ENCODE measurements around the gene CPZ. TPM values are rescaled to one million over a fixed set of nuclear protein-coding genes. Genes with fewer than 3 reads are reported as not detected.
"Not testable (repeated sequence)": the region's sequence is repeated elsewhere in the genome, so short reads cannot be mapped to it uniquely, and the experiment has no call there.

Gene CPZ
- total RNA-seq, 1 experiment from 2014 or later = not detected

GRCh38 chr4:8618961-8619720 lies 26.6 kb downstream of the CPZ start:
- in situ Hi-C loops (cut with HindIII; ENCODE audit: low sequenced_read_pairs) = no loop called here

GRCh38 chr4:8621135-8621534 lies 28.6 kb downstream of the CPZ start:
- in situ Hi-C loops (cut with HindIII; ENCODE audit: low sequenced_read_pairs); DNase-seq (ENCODE audit: low spot score): not testable (repeated sequence)

More at GRCh38 chr4:8618961-8619720, 26.6 kb downstream of the CPZ start:
- no peak for DNase-seq (ENCODE audit: low spot score)

GRCh38 chr4:8624601-8625272 lies 32.2 kb downstream of the CPZ start:
- in situ Hi-C loops (cut with HindIII; ENCODE audit: low sequenced_read_pairs); DNase-seq (ENCODE audit: low spot score): not testable (repeated sequence)

GRCh38 chr4:8630240-8630905 lies 37.8 kb downstream of the CPZ start:
- in situ Hi-C loops (cut with HindIII; ENCODE audit: low sequenced_read_pairs); DNase-seq (ENCODE audit: low spot score): not testable (repeated sequence)

- DNase-seq (ENCODE audit: low spot score); in situ Hi-C loops (cut with HindIII; ENCODE audit: low sequenced_read_pairs): not testable (repeated sequence)
Measured at GRCh38 chr4:8631896-8632295, 39.3 kb downstream of the CPZ start.

- in situ Hi-C loops (cut with HindIII; ENCODE audit: low sequenced_read_pairs); DNase-seq (ENCODE audit: low spot score): not testable (repeated sequence)
Measured at GRCh38 chr4:8634773-8635172, 42.2 kb downstream of the CPZ start.

- in situ Hi-C loops (cut with HindIII; ENCODE audit: low sequenced_read_pairs) = not testable (repeated sequence)
Measured at GRCh38 chr4:8635897-8636554, 43.5 kb downstream of the CPZ start.

GRCh38 chr4:8637456-8637984 lies 45.0 kb downstream of the CPZ start:
- no peak for DNase-seq (ENCODE audit: low spot score)
- in situ Hi-C loops (cut with HindIII; ENCODE audit: low sequenced_read_pairs) = no loop called here

More at GRCh38 chr4:8635897-8636554, 43.5 kb downstream of the CPZ start:
- not testable (repeated sequence) for DNase-seq (ENCODE audit: low spot score)

- no peak for DNase-seq (ENCODE audit: low spot score)
- in situ Hi-C loops (cut with HindIII; ENCODE audit: low sequenced_read_pairs) = no loop called here
Measured at GRCh38 chr4:8639021-8639420, 46.5 kb downstream of the CPZ start.

- in situ Hi-C loops (cut with HindIII; ENCODE audit: low sequenced_read_pairs) = no loop called here
- no peak for DNase-seq (ENCODE audit: low spot score)
Measured at GRCh38 chr4:8639777-8640720, 47.5 kb downstream of the CPZ start.

GRCh38 chr4:8640816-8641215 lies 48.3 kb downstream of the CPZ start:
- DNase-seq (ENCODE audit: low spot score) = no peak
- in situ Hi-C loops (cut with HindIII; ENCODE audit: low sequenced_read_pairs) = no loop called here

GRCh38 chr4:8641256-8641655 lies 48.7 kb downstream of the CPZ start:
- no peak for DNase-seq (ENCODE audit: low spot score)
- in situ Hi-C loops (cut with HindIII; ENCODE audit: low sequenced_read_pairs) = no loop called here

GRCh38 chr4:8641931-8642650 lies 49.5 kb downstream of the CPZ start:
- in situ Hi-C loops (cut with HindIII; ENCODE audit: low sequenced_read_pairs) = no loop called here
- DNase-seq (ENCODE audit: low spot score) = no peak

- in situ Hi-C loops (cut with HindIII; ENCODE audit: low sequenced_read_pairs) = no loop called here
- DNase-seq (ENCODE audit: low spot score) = no peak
Measured at GRCh38 chr4:8642651-8643321, 50.2 kb downstream of the CPZ start.

- in situ Hi-C loops (cut with HindIII; ENCODE audit: low sequenced_read_pairs) = no loop called here
- DNase-seq (ENCODE audit: low spot score) = no peak
Measured at GRCh38 chr4:8643441-8643840, 50.9 kb downstream of the CPZ start.

- in situ Hi-C loops (cut with HindIII; ENCODE audit: low sequenced_read_pairs) = no loop called here
- DNase-seq (ENCODE audit: low spot score) = no peak
Measured at GRCh38 chr4:8643986-8644385, 51.4 kb downstream of the CPZ start.

GRCh38 chr4:8644461-8644891 lies 51.9 kb downstream of the CPZ start:
- no peak for DNase-seq (ENCODE audit: low spot score)

More at GRCh38 chr4:8644461-8644891, 51.9 kb downstream of the CPZ start:
- in situ Hi-C loops (cut with HindIII; ENCODE audit: low sequenced_read_pairs) = no loop called here
